Small intestine (tissue), 7 donors: ENCODE results near the gene KIF1C. TPM values are rescaled to one million over a fixed set of nuclear protein-coding genes. Genes with fewer than 3 reads are reported as not detected.

Source experiments
- DNase-seq, 2 donors: peaks; one replicate each; pipeline versions ENCODE4 v3.0.0 to v3.0.0-alpha.2; 2013
- FAIRE-seq: peaks from 2 replicates; lab custom pipeline; 2012; peaks lifted over from hg19 to GRCh38; lab: Jason Lieb, UNC
- H3K27ac ChIP-seq, 3 donors: one replicate each; pipeline ENCODE4 v1.5.1; 2013; ENCODE audit warnings: low read length in 2 of 3, mild to moderate bottlenecking in 2 of 3, control low read depth in 1 of 3, inconsistent platforms in 1 of 3, low read depth in 1 of 3, moderate library complexity in 1 of 3
- H3K27me3 ChIP-seq, 3 donors: one replicate each; pipeline ENCODE4 v1.6.1; 2013; ENCODE audit warnings: low read length in 3 of 3, inconsistent platforms in 1 of 3; ENCODE audit not compliant: control insufficient read depth in 3 of 3, insufficient read depth in 3 of 3
- H3K36me3 ChIP-seq, 3 donors: one replicate each; pipeline ENCODE4 v1.6.1; 2013; ENCODE audit warnings: low read length in 3 of 3, inconsistent platforms in 1 of 3, low read depth in 1 of 3, mild to moderate bottlenecking in 1 of 3, moderate library complexity in 1 of 3; ENCODE audit not compliant: control insufficient read depth in 3 of 3, insufficient read depth in 2 of 3
- H3K4me1 ChIP-seq, 3 donors: one replicate each; pipeline ENCODE4 v1.6.1; 2013; ENCODE audit warnings: low read length in 2 of 3, inconsistent platforms in 1 of 3, low read depth in 1 of 3, mild to moderate bottlenecking in 1 of 3, moderate library complexity in 1 of 3; ENCODE audit not compliant: control insufficient read depth in 3 of 3, insufficient read depth in 2 of 3
- H3K4me3 ChIP-seq, 3 donors: one replicate each; pipeline ENCODE4 v1.5.1; 2013; ENCODE audit warnings: low read length in 3 of 3, control low read depth in 1 of 3, inconsistent platforms in 1 of 3, low read depth in 1 of 3, mild to moderate bottlenecking in 1 of 3, moderate library complexity in 1 of 3
- H3K9me3 ChIP-seq, 2 donors: one replicate each; pipeline ENCODE4 v1.6.1; 2013; ENCODE audit warnings: low read depth in 1 of 2, low read length in 1 of 2; ENCODE audit not compliant: control insufficient read depth in 2 of 2, insufficient read depth in 1 of 2
- WGBS, 3 donors: extraction: QIAGEN DNeasy Blood & Tissue Kit; methylation state at CpG; one replicate each; pipeline ENCODE4 v1.1.7; 2013; 5-methylcytosine and 5-hydroxymethylcytosine counted together
- polyA plus RNA-seq, 4 donors: library from polyadenylated mRNA; stranded (reverse) in 3 of 4; unstranded in 1 of 4; fragments of 200-250 nt in 3 of 4; fragments of 120-200 nt in 1 of 4; gene quantifications; one replicate each; pipeline versions ENCODE4 v1.2.1 to v1.2.3, GENCODE V29; 2013
- donor health status: healthy with polysubstance abuse.
- donor health status: control.
- donor health status: control.
- donor health status: Bipolar disorder and iron deficiency.
- donor health status: healthy.

Gene KIF1C
- polyA plus RNA-seq, 4 donors, result 67.4 to 141 (median 82.5) TPM

- Histone ChIP-seq H3K27ac (no peak overlapping the region), H3K9me3 (no peaks in the 10 kb centered on the region), H3K27me3 (no peaks in the 10 kb centered on the region), H3K4me3 (no peak overlapping the region), H3K36me3 (peaks cover 29 to 83% (median 36%) of the 10 kb centered on the region in 3 donors), H3K4me1 (peaks cover 0 to 20% (median 13%) of the 10 kb centered on the region in 3 donors)
- DNase-seq, result no peak
- WGBS, 3 donors, result 92 to 94% (median 93%) methylated on average over 19 to 20 of the region's 20 CpGs
- FAIRE-seq, result no peak
These were observed 4.5 kb downstream of the KIF1C start for GRCh38 chr17:5002121-5002788.

GRCh38 chr17:5003214-5003867 is 5.6 kb downstream of the KIF1C start:
- 93 to 96% (median 94%) methylated on average over 18 of the region's 18 CpGs for WGBS, 3 donors
- Histone ChIP-seq H3K27me3 (no peaks in the 10 kb centered on the region), H3K9me3 (no peaks in the 10 kb centered on the region), H3K36me3 (peaks cover 36 to 93% (median 39%) of the 10 kb centered on the region in 3 donors), H3K4me1 (peaks cover 0 to 20% (median 13%) of the 10 kb centered on the region in 3 donors), H3K4me3 (no peak overlapping the region), H3K27ac (no peak overlapping the region)
- DNase-seq (no peak), FAIRE-seq (no peak)

- H3K9me3 ChIP-seq, result no peaks in the 10 kb centered on the region
- no peak overlapping the region for H3K4me3 ChIP-seq
- H3K4me1 ChIP-seq, result no peaks in the 10 kb centered on the region
- WGBS, 3 donors, result 73 to 90% (median 80%) methylated on average over 6 of the region's 6 CpGs
- no peak overlapping the region for H3K27ac ChIP-seq
- DNase-seq (no peak), FAIRE-seq (no peak)
- peaks cover 18 to 86% (median 26%) of the 10 kb centered on the region in 3 donors for H3K36me3 ChIP-seq
- no peaks in the 10 kb centered on the region for H3K27me3 ChIP-seq
These were observed 14.2 kb downstream of the KIF1C start for GRCh38 chr17:5011928-5012327.

- H3K4me1 ChIP-seq, result no peaks in the 10 kb centered on the region
- peaks cover 13 to 80% (median 27%) of the 10 kb centered on the region in 3 donors for H3K36me3 ChIP-seq
- DNase-seq (no peak), FAIRE-seq (no peak)
- no peak overlapping the region for H3K27ac ChIP-seq
- no peak overlapping the region for H3K4me3 ChIP-seq
- 81 to 88% (median 84%) methylated on average over 4 of the region's 4 CpGs for whole genome bisulfite sequencing, 3 donors
- no peaks in the 10 kb centered on the region for H3K27me3 ChIP-seq
- no peaks in the 10 kb centered on the region for H3K9me3 ChIP-seq
These were observed 16.6 kb downstream of the KIF1C start for GRCh38 chr17:5014357-5014756.

GRCh38 chr17:5019475-5019956 is 21.8 kb downstream of the KIF1C start:
- no peak for FAIRE-seq
- Histone ChIP-seq H3K4me1 (no peaks in the 10 kb centered on the region), H3K9me3 (no peaks in the 10 kb centered on the region), H3K27me3 (no peaks in the 10 kb centered on the region), H3K4me3 (no peak overlapping the region), H3K36me3 (peaks cover 28 to 85% (median 31%) of the 10 kb centered on the region in 3 donors), H3K27ac (peak overlapping the region in 1 of 3 donors; percentile 9)
- 29 to 67% (median 47%) methylated on average over 1 of the region's 1 CpG for WGBS, 3 donors
- DNase-seq, result no peak

- H3K27ac ChIP-seq, result no peak overlapping the region
- FAIRE-seq (no peak), DNase-seq (no peak)
- H3K9me3 ChIP-seq, result no peaks in the 10 kb centered on the region
- no peaks in the 10 kb centered on the region for H3K27me3 ChIP-seq
- 85 to 91% (median 89%) methylated on average over 20 of the region's 20 CpGs for WGBS, 3 donors
- peaks cover 21 to 85% (median 28%) of the 10 kb centered on the region in 3 donors for H3K36me3 ChIP-seq
- H3K4me3 ChIP-seq, result no peak overlapping the region
- H3K4me1 ChIP-seq, result no peaks in the 10 kb centered on the region
These were observed 22.8 kb downstream of the KIF1C start for GRCh38 chr17:5020502-5021023.

- FAIRE-seq (no peak), DNase-seq (no peak)
- WGBS, 3 donors, result 95 to 96% (median 95%) methylated on average over 29 to 30 of the region's 30 CpGs
- H3K27ac ChIP-seq, result no peak overlapping the region
- H3K4me3 ChIP-seq, result no peak overlapping the region
- peaks cover 21 to 74% (median 25%) of the 10 kb centered on the region in 3 donors for H3K36me3 ChIP-seq
- H3K4me1 ChIP-seq, result no peaks in the 10 kb centered on the region
- H3K27me3 ChIP-seq, result no peaks in the 10 kb centered on the region
- no peaks in the 10 kb centered on the region for H3K9me3 ChIP-seq
These were observed 24.5 kb downstream of the KIF1C start for GRCh38 chr17:5022171-5022711.

GRCh38 chr17:5023588-5024147 is 25.9 kb downstream of the KIF1C start:
- Histone ChIP-seq H3K4me3 (no peak overlapping the region), H3K36me3 (peaks cover 17 to 64% (median 20%) of the 10 kb centered on the region in 3 donors), H3K27me3 (no peaks in the 10 kb centered on the region), H3K9me3 (no peaks in the 10 kb centered on the region), H3K4me1 (no peaks in the 10 kb centered on the region), H3K27ac (no peak overlapping the region)
- DNase-seq (no peak), FAIRE-seq (no peak)
- 89 to 94% (median 92%) methylated on average over 20 to 29 of the region's 29 CpGs for WGBS, 3 donors
